Articular chondrocyte of knee joint (primary cell): ENCODE data around the gene PRL. TPM values are rescaled to one million over a fixed set of nuclear protein-coding genes. Genes with fewer than 3 reads are reported as not detected.

Experiments
- total RNA-seq: library from RNA; depleted of rRNA; stranded (reverse); fragments of >200 nt; gene quantifications from 2 replicates; pipeline ENCODE4 v1.2.3, GENCODE V29; 2012

Gene PRL
- total RNA-seq = 0.11 TPM in 1 of 2 replicates, not detected in the other

GRCh38 chr6:22296936-22297335, at the start of gene PRL:
Gene PRL (minus strand): TSS chr6:22297036. CDS start chr6:22296982, 54 bp downstream.

